Endothelial cell of umbilical vein (primary cell): ENCODE data around the gene CAPN15. TPM values are rescaled to one million over a fixed set of nuclear protein-coding genes. Genes with fewer than 3 reads are reported as not detected.

ENCODE experiments used
- BruUV-seq: library from RNA; stranded (reverse); fragments of 400-500 nt; replicated peaks from 2 replicates; lab custom pipeline; 2021; lab: Mats Ljungman, UMichigan
- CTCF ChIA-PET: fragments of 300-600, 350-600 bp; sonication (Branson Sonifier 250); formaldehyde crosslinking; loops from one replicate; lab custom pipeline; 2021; ENCODE audit warnings: antibody characterized with exemption, inconsistent platforms; lab: Charles Lee
- POLR2A ChIA-PET: fragments of 300-600, 350-600 bp; sonication (Branson Sonifier 250); formaldehyde crosslinking; loops from one replicate; lab custom pipeline; 2021; ENCODE audit warnings: antibody characterized with exemption, inconsistent platforms; lab: Charles Lee
- DNase-seq: peaks from one replicate; pipeline ENCODE4 v3.0.0-alpha.2; 2011; ENCODE audit warnings: low read depth, low spot score
- FAIRE-seq: peaks from 2 replicates; lab custom pipeline; 2011; peaks lifted over from hg19 to GRCh38; lab: Jason Lieb, UNC
- H2AFZ ChIP-seq: 2 replicates; pipeline ENCODE4 v1.6.0; 2012; ENCODE audit warnings: low read depth, low read length, control low read depth, inconsistent platforms
- H3K27ac ChIP-seq: 2 replicates; pipeline ENCODE4 v1.5.1; 2011; ENCODE audit warnings: low read depth, mild to moderate bottlenecking, control low read depth, low read length, moderate library complexity; ENCODE audit not compliant: insufficient read depth
- H3K27me3 ChIP-seq, 2 experiments: 2 replicates each; pipeline versions ENCODE4 v1.6.0 to v1.6.1; 2011; ENCODE audit warnings: low read length in 2 of 2, mixed read lengths in 1 of 2; ENCODE audit not compliant: control insufficient read depth in 2 of 2, insufficient read depth in 2 of 2
- H3K36me3 ChIP-seq, 2 experiments: 2 replicates in 1 of 2; 3 replicates in 1 of 2; pipeline ENCODE4 v1.5.1; 2011; ENCODE audit warnings: low read length in 2 of 2, mild to moderate bottlenecking in 1 of 2, moderate library complexity in 1 of 2; ENCODE audit not compliant: control insufficient read depth in 2 of 2, insufficient read depth in 2 of 2; ENCODE audit errors: extremely low read depth in 1 of 2
- H3K4me1 ChIP-seq: 3 replicates; pipeline ENCODE4 v1.5.1; 2011; ENCODE audit warnings: mild to moderate bottlenecking, low read length; ENCODE audit not compliant: control insufficient read depth, insufficient read depth; ENCODE audit errors: extremely low read depth
- H3K4me2 ChIP-seq: 2 replicates; pipeline ENCODE4 v1.6.1; 2011; ENCODE audit warnings: low read length, control low read depth, mixed read lengths; ENCODE audit not compliant: insufficient read depth
- H3K4me3 ChIP-seq, 3 experiments: fragments of 200-600 bp in 1 of 3; sonication (generic), shearing (Covaris generic) in 1 of 3; replicated peaks in 1 of 3; 2 replicates each; pipeline ENCODE4 v1.5.1; 2011 to 2016; ENCODE audit warnings: control low read depth in 3 of 3, low read length in 3 of 3, mild to moderate bottlenecking in 2 of 3, inconsistent platforms in 1 of 3, low read depth in 1 of 3, moderate library complexity in 1 of 3; ENCODE audit not compliant: insufficient read depth in 1 of 3
- H3K79me2 ChIP-seq: 2 replicates; pipeline ENCODE4 v1.6.0; 2012; ENCODE audit warnings: low read length, inconsistent platforms; ENCODE audit not compliant: control insufficient read depth, insufficient read depth
- H3K9ac ChIP-seq: replicated peaks from 2 replicates; pipeline ENCODE3; 2011; ENCODE audit warnings: low read length, control low read depth; ENCODE audit not compliant: insufficient read depth; ENCODE audit errors: extremely low read depth
- H3K9me1 ChIP-seq: replicated peaks from 3 replicates; pipeline ENCODE4 v1.6.0; 2011; ENCODE audit warnings: mild to moderate bottlenecking, low read length; ENCODE audit not compliant: control insufficient read depth, insufficient read depth; ENCODE audit errors: extremely low read depth
- H3K9me3 ChIP-seq: replicated peaks from 2 replicates; pipeline ENCODE4 v1.5.1; 2012; ENCODE audit warnings: low read length, inconsistent platforms; ENCODE audit not compliant: control insufficient read depth, insufficient read depth
- H4K20me1 ChIP-seq: replicated peaks from 2 replicates; pipeline ENCODE3; 2011; ENCODE audit warnings: mild to moderate bottlenecking, low read length; ENCODE audit not compliant: control insufficient read depth, insufficient read depth; ENCODE audit errors: extremely low read depth
- EZH2 ChIP-seq: IDR thresholded peaks from 2 replicates; pipeline ENCODE4 v1.6.1; 2012; ENCODE audit warnings: borderline replicate concordance, low read depth, mild to moderate bottlenecking, moderate library complexity, low read length, inconsistent platforms; ENCODE audit not compliant: severe bottlenecking
- FOS ChIP-seq: IDR thresholded peaks from 2 replicates; pipeline ENCODE4 v1.6.1; 2011; ENCODE audit warnings: mild to moderate bottlenecking, low read length, moderate library complexity, borderline replicate concordance; ENCODE audit not compliant: insufficient read depth
- GATA2 ChIP-seq: IDR thresholded peaks from 2 replicates; pipeline ENCODE4 v1.7.0; 2011; ENCODE audit warnings: low read depth, mild to moderate bottlenecking, moderate library complexity, mixed read lengths, low read length; ENCODE audit not compliant: insufficient read length, insufficient read depth
- JUN ChIP-seq: IDR thresholded peaks from 2 replicates; pipeline ENCODE4 v1.6.1; 2011; ENCODE audit warnings: borderline replicate concordance, low read depth; ENCODE audit not compliant: insufficient read length, insufficient read depth
- MAX ChIP-seq: IDR thresholded peaks from 2 replicates; pipeline ENCODE4 v1.6.1; 2011; ENCODE audit not compliant: insufficient read depth, insufficient read length
- MYC ChIP-seq: IDR thresholded peaks from one replicate; pipeline ENCODE4 v1.6.1; 2011; ENCODE audit warnings: mild to moderate bottlenecking, low read depth, low read length
- POLR2A ChIP-seq: IDR thresholded peaks from 2 replicates; pipeline ENCODE4 v1.6.1; 2012; ENCODE audit warnings: low read depth, mild to moderate bottlenecking, control low read depth, low read length
- POLR2AphosphoS5 ChIP-seq: IDR thresholded peaks from 2 replicates; pipeline ENCODE4 v1.6.1; 2012; ENCODE audit warnings: low read depth, mild to moderate bottlenecking, control low read depth, low read length, moderate library complexity; ENCODE audit not compliant: insufficient read depth
- dilution Hi-C: fragments of 300-500 bp; cut with MboI; formaldehyde crosslinking; loops from one replicate; pipeline ENCODE4 v1.15.0; 2019; ENCODE audit warnings: low sequenced_read_pairs; ENCODE audit not compliant: extremely low pct_ligation_motif_present
- intact Hi-C: fragments of 100-400 bp; cut with micrococcal nuclease; formaldehyde crosslinking; loops from one replicate; pipeline ENCODE4 v1.10.0; 2022
- polyA plus RNA-seq, 4 experiments: library from polyadenylated mRNA; depleted of rRNA in 3 of 4; stranded (reverse) in 3 of 4; unstranded in 1 of 4; fragments of >200 nt; gene quantifications; 2 replicates each; pipeline versions ENCODE4 v1.2.1 to v1.2.3, GENCODE V29; 2011 to 2012; ENCODE audit warnings: missing spikeins in 1 of 4
- total RNA-seq: library from RNA; stranded (reverse); gene quantifications from 2 replicates; pipeline ENCODE4 v1.2.3, GENCODE V29; 2021
- TF ChIP-seq, protein P1 (sequence below), 2 donors: IDR thresholded peaks; 1 replicate in 1 of 2; 2 replicates in 1 of 2; pipeline ENCODE4 v1.5.1; 2011; ENCODE audit warnings: low read length in 2 of 2, mild to moderate bottlenecking in 2 of 2, moderate library complexity in 2 of 2, control low read depth in 1 of 2, inconsistent platforms in 1 of 2, low read depth in 1 of 2; ENCODE audit not compliant: insufficient read depth in 1 of 2; ENCODE audit errors: extremely low read depth in 1 of 2

CAPN15 gene
- total and polyA plus RNA-seq, 2 donors (not counting 3 experiments of a cell fraction or from before 2014, with no cell fraction given): 33.9 to 65.0 TPM

GRCh38 chr16:505479-506245 lies 21.9 kb upstream of the CAPN15 start:
- FAIRE-seq (no peak), DNase-seq (no peak)
- Histone ChIP-seq H4K20me1 (no peaks in the 10 kb centered on the region), H3K36me3 (peaks cover 0 to 12% of the 10 kb centered on the region in 2 experiments), H3K4me3 (no peak overlapping the region), H3K27ac (no peak overlapping the region), H2AFZ (no peak overlapping the region), H3K9me1 (no peaks in the 10 kb centered on the region), H3K79me2 (no peaks in the 10 kb centered on the region), H3K4me1 (peaks cover 7% of the 10 kb centered on the region), H3K9me3 (no peaks in the 10 kb centered on the region), H3K4me2 (no peak overlapping the region), H3K9ac (no peak overlapping the region), H3K27me3 (no peaks in the 10 kb centered on the region)
- CTCF ChIA-PET: interaction anchor here (0.7 to 1.4 kb wide), 3 partner anchors 9 to 18 kb away, joined by 3 to 4 read pairs (median 3); no protein-coding TSS in a partner anchor
- dilution Hi-C loops (no loop called here), intact Hi-C loops (no loop called here)
- POLR2A ChIA-PET: no interaction called here
- TF ChIP-seq MAX (no peak), MYC (no peak), FOS (no peak), EZH2 (no peak), GATA2 (no peak), POLR2A (no peak), POLR2AphosphoS5 (no peak), JUN (no peak)
- TF ChIP-seq, protein P1, sequence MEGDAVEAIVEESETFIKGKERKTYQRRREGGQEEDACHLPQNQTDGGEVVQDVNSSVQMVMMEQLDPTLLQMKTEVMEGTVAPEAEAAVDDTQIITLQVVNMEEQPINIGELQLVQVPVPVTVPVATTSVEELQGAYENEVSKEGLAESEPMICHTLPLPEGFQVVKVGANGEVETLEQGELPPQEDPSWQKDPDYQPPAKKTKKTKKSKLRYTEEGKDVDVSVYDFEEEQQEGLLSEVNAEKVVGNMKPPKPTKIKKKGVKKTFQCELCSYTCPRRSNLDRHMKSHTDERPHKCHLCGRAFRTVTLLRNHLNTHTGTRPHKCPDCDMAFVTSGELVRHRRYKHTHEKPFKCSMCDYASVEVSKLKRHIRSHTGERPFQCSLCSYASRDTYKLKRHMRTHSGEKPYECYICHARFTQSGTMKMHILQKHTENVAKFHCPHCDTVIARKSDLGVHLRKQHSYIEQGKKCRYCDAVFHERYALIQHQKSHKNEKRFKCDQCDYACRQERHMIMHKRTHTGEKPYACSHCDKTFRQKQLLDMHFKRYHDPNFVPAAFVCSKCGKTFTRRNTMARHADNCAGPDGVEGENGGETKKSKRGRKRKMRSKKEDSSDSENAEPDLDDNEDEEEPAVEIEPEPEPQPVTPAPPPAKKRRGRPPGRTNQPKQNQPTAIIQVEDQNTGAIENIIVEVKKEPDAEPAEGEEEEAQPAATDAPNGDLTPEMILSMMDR (IDR thresholded peaks at IDR 0.05; ENCODE audit: extremely low read depth in 1 of 2, insufficient read depth in 1 of 2, low read depth in 1 of 2, low read length in 2 of 2): no peak
- no TSS peak for BruUV-seq
